ENCODE results near the gene OR6K2.

Gene OR6K2, protein sequence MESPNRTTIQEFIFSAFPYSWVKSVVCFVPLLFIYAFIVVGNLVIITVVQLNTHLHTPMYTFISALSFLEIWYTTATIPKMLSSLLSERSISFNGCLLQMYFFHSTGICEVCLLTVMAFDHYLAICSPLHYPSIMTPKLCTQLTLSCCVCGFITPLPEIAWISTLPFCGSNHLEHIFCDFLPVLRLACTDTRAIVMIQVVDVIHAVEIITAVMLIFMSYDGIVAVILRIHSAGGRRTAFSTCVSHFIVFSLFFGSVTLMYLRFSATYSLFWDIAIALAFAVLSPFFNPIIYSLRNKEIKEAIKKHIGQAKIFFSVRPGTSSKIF

GRCh38 chr1:158700552-158700951, at the start of gene OR6K2:
TSS of gene OR6K2 (minus strand) at chr1:158700652. CDS start at chr1:158700652, 0 bp downstream.
- TF ChIP-seq CTCF (conservative IDR thresholded peaks at IDR 0.05; ENCODE audit: low read depth, low read length) = no peak
- no peak for DNase-seq (ENCODE audit: low read depth)
- H3K4me3 ChIP-seq (ENCODE audit: low read depth, low read length) = no peak within 1 kb of the TSS

DNA sequence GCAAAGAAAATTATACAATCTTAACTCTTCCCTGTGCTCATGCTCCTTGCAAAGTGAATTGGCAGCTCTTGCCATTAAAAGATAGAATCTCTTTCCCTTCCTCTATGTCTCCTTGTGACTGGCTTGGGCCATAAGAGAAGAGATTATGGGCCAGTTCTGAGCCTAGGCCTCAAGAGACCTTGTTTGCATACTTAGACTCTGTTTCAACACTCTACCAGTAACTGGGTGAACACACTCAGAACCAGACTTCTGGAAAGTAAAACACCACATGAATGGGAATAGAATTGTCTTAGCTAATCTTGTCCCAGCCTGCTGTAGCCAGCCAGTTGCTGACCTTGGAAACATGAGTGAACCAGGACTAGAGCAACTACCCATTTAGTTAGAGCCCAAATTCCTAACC, 35.4 kb upstream of the OR6K2 start:
- no peak overlapping the region for H3K4me3 ChIP-seq (ENCODE audit: low read depth, low read length)
- no peak for TF ChIP-seq CTCF (conservative IDR thresholded peaks at IDR 0.05; ENCODE audit: low read depth, low read length)
- DNase-seq (ENCODE audit: low read depth) = no peak

GRCh38 chr1:158732524-158732923, 32.1 kb upstream of the OR6K2 start:
- no peak overlapping the region for H3K4me3 ChIP-seq (ENCODE audit: low read depth, low read length)
- no peak for DNase-seq (ENCODE audit: low read depth)
- TF ChIP-seq CTCF (conservative IDR thresholded peaks at IDR 0.05; ENCODE audit: low read depth, low read length) = no peak

GRCh38 chr1:158731707-158732106, 31.3 kb upstream of the OR6K2 start:
- H3K4me3 ChIP-seq (ENCODE audit: low read depth, low read length) = no peak overlapping the region
- no peak for TF ChIP-seq CTCF (conservative IDR thresholded peaks at IDR 0.05; ENCODE audit: low read depth, low read length)
- no peak for DNase-seq (ENCODE audit: low read depth)

DNA sequence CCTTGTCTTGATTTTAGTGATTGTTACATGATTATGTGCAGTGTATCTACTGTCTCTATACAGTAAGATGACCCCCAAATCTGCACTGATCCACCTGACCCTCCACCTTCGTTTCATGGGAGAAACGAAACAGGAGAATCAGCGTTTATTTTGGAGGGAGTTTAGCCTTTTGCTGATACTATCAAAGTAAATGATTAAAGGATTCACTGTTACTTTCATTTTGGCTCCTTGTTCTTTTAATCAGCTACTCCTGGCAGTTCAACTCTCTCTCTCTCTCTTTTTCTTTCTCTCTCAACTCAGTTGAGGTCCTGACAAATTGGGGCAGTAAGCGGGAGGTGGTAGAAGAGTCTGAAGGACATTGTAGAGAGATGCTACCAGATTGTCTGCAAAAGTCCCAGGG, 30.0 kb upstream of the OR6K2 start:
- no peak for DNase-seq (ENCODE audit: low read depth)
- no peak overlapping the region for H3K4me3 ChIP-seq (ENCODE audit: low read depth, low read length)
- TF ChIP-seq CTCF (conservative IDR thresholded peaks at IDR 0.05; ENCODE audit: low read depth, low read length) = no peak

DNA sequence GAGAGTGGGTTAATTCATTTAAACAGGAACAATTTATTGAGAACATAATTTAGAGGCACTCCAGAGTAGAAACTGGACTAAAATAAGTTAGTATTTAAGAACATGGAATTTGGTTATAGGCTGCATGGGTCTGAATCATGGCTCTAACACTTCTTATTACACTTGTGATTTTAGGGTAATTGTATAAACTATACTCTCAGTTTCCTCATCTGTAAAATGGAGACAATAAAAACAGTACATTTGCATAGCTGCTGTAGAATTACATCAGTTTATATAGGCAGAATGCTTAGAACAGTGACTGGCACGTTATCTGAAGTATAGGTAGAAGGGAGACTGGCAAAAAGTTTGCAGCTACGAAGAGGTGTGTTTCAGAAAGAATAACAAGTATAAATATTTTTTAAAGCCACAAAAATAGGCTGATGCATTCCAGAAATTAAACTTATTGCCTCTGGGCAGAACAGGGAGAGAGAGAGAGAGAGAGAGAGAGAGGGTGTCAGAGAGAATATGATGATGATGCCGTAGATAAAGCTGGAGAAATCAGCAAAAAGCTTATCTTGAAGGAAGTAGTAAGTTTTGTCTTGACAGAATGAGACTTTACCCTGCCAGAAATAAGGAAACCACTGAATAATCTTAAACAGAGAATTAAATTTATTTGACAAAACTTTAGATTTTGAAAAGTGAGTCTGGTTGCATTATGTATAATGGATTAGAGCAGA, 28.2 kb upstream of the OR6K2 start:
- no peak for TF ChIP-seq CTCF (conservative IDR thresholded peaks at IDR 0.05; ENCODE audit: low read depth, low read length)
- no peak for DNase-seq (ENCODE audit: low read depth)
- no peak overlapping the region for H3K4me3 ChIP-seq (ENCODE audit: low read depth, low read length)

Measured in choroid plexus epithelial cell (primary cell).